Suprapubic skin (tissue), 4 donors: ENCODE measurements around the gene SLC35E3.

Experiments
- CTCF ChIP-seq, 2 donors: fragments of 200-600 bp in 1 of 2; fragments of 450-650 bp in 1 of 2; sonication (generic) in 1 of 2; IDR thresholded peaks; one replicate each; pipeline ENCODE4 v1.5.1; 2016 to 2019; ENCODE audit warnings: antibody characterized with exemption in 2 of 2, mild to moderate bottlenecking in 1 of 2, moderate library complexity in 1 of 2
- EP300 ChIP-seq: sonication (generic); formaldehyde crosslinking; IDR thresholded peaks from one replicate; pipeline ENCODE4 v1.6.1; 2017; ENCODE audit warnings: antibody characterized with exemption
- POLR2A ChIP-seq, 2 donors: fragments of 450-650 bp; IDR thresholded peaks; one replicate each; pipeline ENCODE4 v1.6.1; 2017; ENCODE audit warnings: antibody characterized with exemption in 2 of 2, mild to moderate bottlenecking in 2 of 2, moderate library complexity in 2 of 2
- POLR2AphosphoS5 ChIP-seq, 3 donors: sonication (generic); formaldehyde crosslinking; IDR thresholded peaks; one replicate each; pipeline ENCODE4 v1.6.1; 2017; ENCODE audit warnings: antibody characterized with exemption in 3 of 3

DNA sequence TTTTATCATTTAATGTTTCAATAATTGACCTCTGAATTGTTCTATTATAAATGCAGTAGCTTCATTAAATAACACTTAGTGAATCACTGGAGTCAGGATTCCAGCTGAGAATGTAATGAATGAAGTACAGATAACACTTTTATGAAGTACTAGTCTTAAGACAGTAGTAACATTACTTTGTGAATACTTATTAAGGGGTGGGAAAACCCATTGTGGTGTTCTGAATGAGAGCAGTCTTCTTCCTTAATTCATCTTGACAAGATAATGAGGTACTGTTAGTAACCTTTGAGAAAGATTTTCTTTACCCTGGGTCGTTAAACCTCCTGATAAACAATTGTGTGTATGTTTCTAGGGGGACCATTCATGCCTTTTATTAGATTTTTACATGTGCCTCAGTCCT, 46.5 kb upstream of the SLC35E3 start:
- TF ChIP-seq CTCF (IDR thresholded peaks at IDR 0.05) (no peak), POLR2A (IDR thresholded peaks at IDR 0.05) (no peak), EP300 (no peak), POLR2AphosphoS5 (IDR thresholded peaks at IDR 0.05) (no peak)
